IPS-20b (cell line): ENCODE data around the gene PRKAA2.

ENCODE experiments used
- H3K27ac ChIP-seq: one replicate; pipeline ENCODE4 v1.5.1; 2013; ENCODE audit warnings: low read length
- H3K27me3 ChIP-seq: 2 replicates; pipeline ENCODE4 v1.6.1; 2013; ENCODE audit warnings: mild to moderate bottlenecking, low read length, inconsistent platforms; ENCODE audit not compliant: insufficient read depth
- H3K36me3 ChIP-seq: 2 replicates; pipeline ENCODE4 v1.6.1; 2013; ENCODE audit warnings: low read depth, mild to moderate bottlenecking, inconsistent platforms, low read length, moderate library complexity; ENCODE audit not compliant: insufficient read depth
- H3K4me1 ChIP-seq: 2 replicates; pipeline ENCODE4 v1.6.1; 2013; ENCODE audit warnings: mild to moderate bottlenecking, control low read depth, inconsistent platforms, low read length, moderate library complexity; ENCODE audit not compliant: insufficient read depth
- H3K4me3 ChIP-seq: 2 replicates; pipeline ENCODE4 v1.5.1; 2013; ENCODE audit warnings: mild to moderate bottlenecking, low read length, inconsistent platforms
- H3K9ac ChIP-seq: 2 replicates; pipeline ENCODE4 v1.6.1; 2013; ENCODE audit warnings: low read depth, mild to moderate bottlenecking, inconsistent platforms, low read length, moderate library complexity
- H3K9me3 ChIP-seq: 2 replicates; pipeline ENCODE4 v1.6.1; 2013; ENCODE audit warnings: mild to moderate bottlenecking, low read depth, low read length, inconsistent platforms; ENCODE audit not compliant: insufficient read depth

The PRKAA2 gene

DNA sequence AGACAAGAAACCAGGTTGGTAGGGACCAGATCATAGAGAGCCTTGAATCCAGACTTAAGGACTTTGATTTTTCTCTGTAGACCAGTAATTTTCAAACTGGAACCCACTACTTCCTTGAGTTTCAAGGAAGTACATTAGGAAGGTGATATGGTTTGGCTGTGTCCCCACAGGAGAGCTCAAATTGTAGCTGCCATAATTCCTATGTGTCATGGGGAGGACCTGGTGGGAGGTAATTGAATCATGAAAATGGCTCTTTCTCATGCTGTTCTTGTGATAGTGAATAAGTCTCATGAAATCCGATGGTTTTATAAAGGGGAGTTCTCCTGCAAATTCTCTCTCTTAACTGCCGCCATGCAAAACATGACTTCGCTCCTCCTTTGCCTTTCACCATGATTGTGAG, 10.1 kb upstream of the PRKAA2 start:
- H3K4me3 ChIP-seq, result no peak overlapping the region
- no peaks in the 10 kb centered on the region for H3K36me3 ChIP-seq
- peaks cover 6% of the 10 kb centered on the region for H3K4me1 ChIP-seq
- H3K9ac ChIP-seq, result no peak overlapping the region
- no peaks in the 10 kb centered on the region for H3K9me3 ChIP-seq
- H3K27ac ChIP-seq, result no peak overlapping the region
- H3K27me3 ChIP-seq, result no peaks in the 10 kb centered on the region

DNA sequence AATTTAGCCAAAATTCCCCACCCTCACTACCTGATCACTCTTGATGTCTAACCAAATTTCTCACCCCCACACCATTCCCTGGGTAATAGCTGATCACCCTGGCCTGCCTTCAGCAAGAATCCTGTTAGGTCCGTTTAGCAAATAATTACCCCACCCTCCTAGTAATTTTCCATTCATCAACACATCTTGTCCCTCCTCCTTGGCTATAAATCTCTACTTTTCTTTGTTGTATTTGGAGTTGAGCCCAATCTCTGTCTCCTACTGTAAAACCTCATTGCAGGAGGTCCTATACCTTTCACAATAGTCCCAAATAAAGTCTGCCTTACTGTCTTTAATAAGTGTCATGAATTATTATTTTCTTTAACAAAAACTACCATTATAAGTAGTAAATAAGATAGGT, 6.9 kb upstream of the PRKAA2 start:
- H3K9me3 ChIP-seq, result no peaks in the 10 kb centered on the region
- H3K27ac ChIP-seq, result no peak overlapping the region
- H3K4me3 ChIP-seq, result no peak overlapping the region
- H3K4me1 ChIP-seq, result peaks cover 2% of the 10 kb centered on the region
- H3K36me3 ChIP-seq, result no peaks in the 10 kb centered on the region
- H3K9ac ChIP-seq, result no peak overlapping the region
- H3K27me3 ChIP-seq, result peaks cover 10% of the 10 kb centered on the region

DNA sequence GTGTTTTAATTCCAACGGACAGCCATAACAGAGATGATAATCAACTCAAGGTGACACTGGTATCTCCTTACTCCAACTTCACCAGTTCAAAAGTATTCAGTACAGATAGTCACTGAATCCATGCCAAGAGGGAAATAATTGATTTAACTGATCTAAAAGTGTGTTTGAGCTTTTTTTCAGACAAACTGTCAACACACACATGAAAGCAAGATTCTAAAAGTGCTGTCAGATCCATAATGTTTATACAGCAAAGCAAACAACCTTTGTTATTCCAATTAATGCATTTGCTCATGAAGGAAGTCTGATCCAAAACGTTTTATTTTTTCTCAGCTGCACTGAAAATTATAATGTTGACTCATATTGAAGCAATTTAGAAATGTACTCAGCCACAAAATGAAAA, 5.9 kb upstream of the PRKAA2 start:
- H3K9ac ChIP-seq, result no peak overlapping the region
- no peaks in the 10 kb centered on the region for H3K4me1 ChIP-seq
- H3K9me3 ChIP-seq, result no peaks in the 10 kb centered on the region
- no peaks in the 10 kb centered on the region for H3K36me3 ChIP-seq
- no peak overlapping the region for H3K4me3 ChIP-seq
- H3K27me3 ChIP-seq, result peaks cover 20% of the 10 kb centered on the region
- no peak overlapping the region for H3K27ac ChIP-seq

DNA sequence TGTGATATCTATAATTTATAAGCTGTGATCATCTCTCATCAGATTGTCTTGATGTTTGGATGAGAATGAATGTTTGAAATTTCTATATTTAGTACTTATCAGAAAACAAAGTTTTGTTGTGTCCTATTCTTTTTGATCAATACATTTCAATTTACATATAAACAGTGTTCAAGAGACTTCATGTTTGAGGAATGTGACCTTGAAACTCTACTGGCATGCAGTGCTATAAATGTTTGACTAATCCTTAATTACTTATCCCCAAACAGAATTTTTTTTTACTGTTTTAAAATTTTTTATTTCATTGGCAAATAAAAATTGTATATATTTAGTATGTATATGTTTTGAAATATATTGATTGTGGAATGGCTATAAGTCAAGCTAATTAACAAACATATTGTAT, 1.5 kb upstream of the PRKAA2 start:
- no peak overlapping the region for H3K9ac ChIP-seq
- H3K27ac ChIP-seq, result no peak overlapping the region
- H3K4me3 ChIP-seq, result no peak overlapping the region
- peaks cover 40% of the 10 kb centered on the region for H3K27me3 ChIP-seq
- H3K4me1 ChIP-seq, result no peaks in the 10 kb centered on the region; the same call in 1 of the 2 replicates
- H3K36me3 ChIP-seq, result no peaks in the 10 kb centered on the region
- no peaks in the 10 kb centered on the region for H3K9me3 ChIP-seq

DNA sequence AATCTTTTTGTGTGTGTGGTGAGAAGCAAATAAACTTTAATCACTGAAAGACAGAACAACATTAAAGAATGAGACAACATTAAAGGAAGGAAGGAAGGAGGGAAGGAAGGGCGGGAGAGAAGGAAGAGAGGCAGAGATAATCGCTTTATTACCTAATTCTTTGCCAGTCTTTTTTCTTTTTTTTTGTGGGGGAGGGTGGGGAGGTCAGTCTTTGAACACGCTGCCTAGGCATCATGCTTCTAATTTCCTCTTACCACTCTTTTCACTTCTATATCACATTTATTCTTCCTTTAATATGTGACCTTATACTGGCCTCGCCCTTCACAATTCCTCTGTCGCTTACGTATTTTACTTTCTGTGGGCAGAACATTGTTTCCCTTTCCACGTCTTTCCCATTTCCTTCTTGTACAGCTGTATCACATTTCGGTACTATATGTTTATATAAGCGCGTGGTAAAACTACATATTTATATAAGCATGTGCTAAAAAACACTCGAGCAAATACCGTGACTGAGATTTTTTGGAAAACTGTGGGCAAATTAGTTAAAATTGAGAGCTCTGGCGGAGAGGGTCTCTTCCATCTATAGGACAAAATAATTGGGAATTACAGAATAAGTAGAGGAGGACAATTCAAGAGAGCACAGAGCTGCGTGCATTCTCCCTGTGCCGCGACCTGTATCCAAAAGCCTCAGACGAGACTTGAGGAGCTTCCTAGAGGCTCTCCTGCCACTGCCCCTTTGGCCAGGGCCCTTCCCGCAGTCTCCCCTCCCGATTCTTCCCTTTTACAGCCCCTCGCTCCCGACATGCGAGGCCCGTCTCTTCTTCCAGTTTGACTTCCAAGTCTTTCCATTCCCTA, 823 bp upstream of the PRKAA2 start:
- Histone ChIP-seq H3K4me3 (peak overlapping the region; percentile 73), H3K9me3 (no peaks in the 10 kb centered on the region), H3K4me1 (no peaks in the 10 kb centered on the region; the same call in 1 of the 2 replicates), H3K27me3 (peaks cover 40% of the 10 kb centered on the region), H3K27ac (no peak overlapping the region), H3K36me3 (no peaks in the 10 kb centered on the region), H3K9ac (peak overlapping the region; percentile 66; the same call in 1 of the 2 replicates)

DNA sequence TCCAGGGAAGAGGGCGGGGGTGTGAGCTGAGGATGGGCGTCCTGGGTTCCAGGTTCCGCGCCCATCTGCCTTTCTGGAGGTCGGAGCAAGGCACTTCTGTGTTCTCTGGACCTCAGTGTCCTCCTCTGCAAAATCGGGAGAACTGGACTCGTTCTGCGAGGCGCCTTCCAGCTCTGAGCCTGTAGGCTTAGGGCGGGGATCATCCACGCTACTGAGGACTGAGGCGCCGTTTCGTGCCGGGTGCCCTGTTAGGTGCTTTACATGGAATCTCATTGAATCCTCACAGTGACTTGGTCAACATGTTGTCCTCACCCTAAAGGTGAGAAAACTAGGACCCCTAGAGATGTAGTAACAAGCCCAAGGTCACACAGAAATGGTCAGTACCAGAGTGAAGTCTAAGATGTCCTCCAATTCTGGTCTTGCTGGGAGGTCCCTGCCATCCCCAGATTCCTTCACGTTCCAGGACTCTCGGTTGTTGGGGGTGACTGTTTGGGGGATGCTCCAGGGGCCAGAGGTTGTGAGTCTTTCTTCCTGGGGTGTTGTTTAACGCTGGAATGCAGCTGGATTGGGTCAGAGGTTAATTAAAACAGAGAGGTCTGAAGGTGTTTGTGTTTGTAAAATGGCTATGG, 677 bp downstream of the PRKAA2 start:
- Histone ChIP-seq H3K9me3 (no peaks in the 10 kb centered on the region), H3K4me1 (no peaks in the 10 kb centered on the region; the same call in 1 of the 2 replicates), H3K27ac (no peak overlapping the region), H3K4me3 (peak overlapping the region; percentile 73), H3K9ac (peak overlapping the region; percentile 47; the same call in 1 of the 2 replicates), H3K36me3 (no peaks in the 10 kb centered on the region), H3K27me3 (peaks cover 40% of the 10 kb centered on the region)

DNA sequence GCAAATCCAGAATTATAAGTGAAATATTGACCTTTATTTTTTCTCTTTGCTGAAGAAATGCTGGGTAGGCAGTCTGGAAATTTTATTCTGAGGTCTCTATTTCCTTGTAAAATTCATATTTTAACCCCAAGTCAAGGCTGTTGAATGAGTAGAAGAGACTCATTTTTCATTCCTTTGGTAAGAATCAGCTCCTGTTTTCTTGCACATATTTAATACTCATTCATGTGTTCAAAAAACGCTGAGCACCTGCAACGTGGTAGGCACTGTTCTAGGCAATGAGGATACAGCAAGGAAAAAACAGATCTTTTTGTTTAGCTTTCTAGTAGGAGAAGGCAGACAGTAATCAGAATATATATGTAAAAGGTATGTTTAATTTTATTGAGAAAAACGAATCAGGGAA, 1.5 kb downstream of the PRKAA2 start:
- H3K9ac ChIP-seq, result peak overlapping the region; percentile 47; the same call in 1 of the 2 replicates
- H3K9me3 ChIP-seq, result no peaks in the 10 kb centered on the region
- peak overlapping the region; percentile 73 for H3K4me3 ChIP-seq
- peaks cover 40% of the 10 kb centered on the region for H3K27me3 ChIP-seq
- no peaks in the 10 kb centered on the region; the same call in 1 of the 2 replicates for H3K4me1 ChIP-seq
- no peak overlapping the region for H3K27ac ChIP-seq
- no peaks in the 10 kb centered on the region for H3K36me3 ChIP-seq

DNA sequence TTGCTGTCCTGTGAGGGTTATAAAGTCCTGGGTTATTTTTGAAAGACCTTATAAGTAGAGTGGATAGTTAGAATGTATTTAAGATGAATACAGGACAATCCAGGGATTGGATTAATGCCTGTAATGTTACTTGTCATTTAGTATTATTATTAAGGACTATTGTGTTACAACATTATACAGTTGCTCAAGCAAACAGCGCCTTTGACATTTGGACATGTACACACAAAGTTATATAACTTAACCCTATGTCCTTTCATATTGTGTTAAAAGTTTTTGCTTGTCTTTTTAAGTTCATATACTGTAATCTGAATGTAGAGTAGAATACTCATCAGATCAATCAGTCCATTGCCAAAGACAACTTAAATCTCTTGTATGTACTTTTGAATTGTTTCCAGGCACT, 2.0 kb downstream of the PRKAA2 start:
- Histone ChIP-seq H3K4me1 (no peaks in the 10 kb centered on the region; the same call in 1 of the 2 replicates), H3K27me3 (peaks cover 40% of the 10 kb centered on the region), H3K27ac (no peak overlapping the region), H3K9ac (no peak overlapping the region), H3K4me3 (no peak overlapping the region), H3K36me3 (no peaks in the 10 kb centered on the region), H3K9me3 (no peaks in the 10 kb centered on the region)

DNA sequence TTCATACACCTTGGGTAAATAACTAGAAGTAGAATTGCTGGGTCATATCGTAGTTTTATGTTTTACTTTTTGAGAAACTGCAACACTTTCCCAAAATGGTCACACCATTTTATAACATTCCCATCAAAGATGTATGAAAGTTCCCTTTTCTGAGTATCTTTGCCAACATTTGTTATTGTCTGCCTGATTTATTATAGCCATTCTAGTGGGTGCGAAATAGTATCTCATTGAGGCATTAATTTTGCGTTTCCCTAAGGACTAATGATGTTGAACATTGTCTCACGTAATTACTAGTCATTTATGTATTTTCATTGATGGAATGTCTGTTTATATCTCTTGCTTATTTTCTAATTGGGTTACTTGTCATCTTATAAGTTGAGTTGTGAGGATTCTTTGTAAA, 3.4 kb downstream of the PRKAA2 start:
- Histone ChIP-seq H3K27ac (no peak overlapping the region), H3K27me3 (peaks cover 27% of the 10 kb centered on the region), H3K4me1 (no peaks in the 10 kb centered on the region; the same call in 1 of the 2 replicates), H3K9ac (no peak overlapping the region), H3K4me3 (no peak overlapping the region), H3K36me3 (no peaks in the 10 kb centered on the region), H3K9me3 (no peaks in the 10 kb centered on the region)

DNA sequence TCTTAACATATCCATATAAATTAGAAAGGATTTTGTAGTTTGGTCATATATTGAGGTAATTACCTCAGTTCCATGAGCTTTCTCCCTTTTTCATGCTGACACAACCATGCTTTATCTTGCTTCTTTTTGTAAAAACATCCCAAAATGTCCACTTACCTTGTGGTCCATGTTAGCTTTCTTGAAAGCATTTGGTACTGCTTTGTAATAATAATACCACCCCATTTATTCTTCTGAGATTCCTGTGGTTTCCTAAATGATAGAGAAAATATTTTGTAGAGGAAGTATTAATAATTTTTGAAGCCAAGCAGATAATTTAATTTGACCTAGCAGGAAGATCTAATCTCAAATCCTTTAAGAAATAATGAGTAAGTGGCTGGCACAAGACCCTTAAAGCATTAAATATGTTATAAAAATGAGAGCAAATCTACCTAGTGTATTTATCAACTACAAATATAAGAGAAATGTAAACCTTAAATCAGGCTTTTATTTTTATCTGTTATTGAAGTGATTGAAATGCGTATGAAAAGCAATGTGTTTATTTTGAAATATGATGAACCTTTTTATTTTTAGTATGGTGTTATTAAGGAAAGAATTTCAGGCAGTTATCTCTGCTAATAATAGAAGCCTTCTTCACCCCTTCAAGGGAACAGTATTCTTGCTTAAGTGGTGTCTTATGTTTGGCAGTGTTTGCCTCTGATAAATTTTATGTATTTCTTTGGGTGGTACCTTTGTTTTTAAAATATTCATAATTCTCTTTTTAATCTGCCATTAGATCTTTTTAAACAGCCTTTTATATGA, 9.2 kb downstream of the PRKAA2 start:
- no peak overlapping the region for H3K4me3 ChIP-seq
- H3K4me1 ChIP-seq, result no peaks in the 10 kb centered on the region
- no peaks in the 10 kb centered on the region for H3K36me3 ChIP-seq
- peaks cover 14% of the 10 kb centered on the region; the same call in 1 of the 2 replicates for H3K9me3 ChIP-seq
- no peak overlapping the region for H3K9ac ChIP-seq
- H3K27me3 ChIP-seq, result no peaks in the 10 kb centered on the region
- no peak overlapping the region for H3K27ac ChIP-seq

DNA sequence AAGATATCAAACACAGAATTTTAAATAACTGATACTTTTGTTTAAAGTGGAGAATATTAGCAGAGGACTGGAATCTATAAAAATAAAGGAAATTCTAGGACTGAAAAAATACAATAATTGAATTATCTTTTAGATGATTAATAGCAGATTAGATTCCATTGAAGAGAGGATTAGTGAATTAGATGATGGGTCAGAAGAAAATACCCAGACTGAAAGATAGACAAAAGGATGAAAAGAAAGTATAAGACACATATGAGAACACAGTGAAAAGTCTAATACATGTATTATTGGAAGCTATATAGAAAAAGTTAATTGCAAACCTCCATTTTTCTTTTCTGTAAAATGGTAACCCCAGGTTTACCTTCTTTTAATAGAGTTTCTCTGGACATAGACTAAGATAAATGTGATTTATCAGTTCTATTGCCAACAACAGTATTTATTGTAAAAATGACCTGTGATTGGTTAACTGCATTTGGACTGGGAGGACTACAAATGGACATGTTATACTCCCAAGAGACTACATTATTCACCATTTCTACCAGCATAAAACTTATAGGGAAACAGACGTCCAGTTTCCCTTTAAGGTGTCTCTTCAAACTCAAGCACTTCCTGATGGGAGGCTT, 11.0 kb downstream of the PRKAA2 start:
- H3K27me3 ChIP-seq, result no peaks in the 10 kb centered on the region
- no peak overlapping the region for H3K9ac ChIP-seq
- H3K4me1 ChIP-seq, result no peaks in the 10 kb centered on the region
- no peak overlapping the region for H3K27ac ChIP-seq
- H3K36me3 ChIP-seq, result no peaks in the 10 kb centered on the region
- H3K9me3 ChIP-seq, result peaks cover 14% of the 10 kb centered on the region; the same call in 1 of the 2 replicates
- no peak overlapping the region for H3K4me3 ChIP-seq
